Keratinocyte (primary cell): ENCODE results near the gene RUSC2.

Experiments used
- CTCF ChIP-seq, 3 experiments: IDR thresholded peaks in 1 of 3; conservative IDR thresholded peaks in 1 of 3; optimal IDR thresholded peaks in 1 of 3; 2 replicates in 2 of 3; 3 replicates in 1 of 3; pipeline versions ENCODE3 to v1.5.1; 2011; ENCODE audit warnings: low read length in 3 of 3, mild to moderate bottlenecking in 3 of 3, moderate library complexity in 2 of 3, control low read depth in 1 of 3, inconsistent platforms in 1 of 3; ENCODE audit not compliant: insufficient read depth in 2 of 3; ENCODE audit errors: extremely low read depth in 1 of 3
- EZH2 ChIP-seq: IDR thresholded peaks from one replicate; pipeline ENCODE4 v1.6.1; 2012; ENCODE audit warnings: inconsistent platforms, mild to moderate bottlenecking, low read length, moderate library complexity

- TF ChIP-seq CTCF (optimal IDR thresholded peaks at IDR 0.05 in 1 of 3, IDR thresholded peaks at IDR 0.05 in 1 of 3, conservative IDR thresholded peaks at IDR 0.05 in 1 of 3; ENCODE audit: extremely low read depth in 1 of 3, insufficient read depth in 2 of 3, low read length in 3 of 3): no peak
- TF ChIP-seq EZH2: no peak
Measured at GRCh38 chr9:35519692-35520363, 29.9 kb downstream of the RUSC2 start.
